HCT116 (cell line): Measurements from ENCODE around the gene RELCH. TPM values are rescaled to one million over a fixed set of nuclear protein-coding genes. Genes with fewer than 3 reads are reported as not detected.

ENCODE experiments used
- ATAC-seq: fragments of 200-7000 bp; cut with Tn5 transposase; 2 replicates; pipeline ENCODE4 v1.9.1; 2020; ENCODE audit warnings: mild to moderate bottlenecking, moderate library complexity
- BruUV-seq: library from RNA; stranded (reverse); fragments of 400-500 nt; replicated peaks from 2 replicates; lab custom pipeline; 2021; lab: Mats Ljungman, UMichigan
- CTCF ChIA-PET: fragments of 300-600 bp; sonication (Branson Sonifier 250); formaldehyde crosslinking; loops from one replicate; lab custom pipeline; 2021; ENCODE audit warnings: antibody characterized with exemption; lab: Charles Lee
- POLR2A ChIA-PET: fragments of 300-600, 350-600 bp; sonication (Branson Sonifier 250); formaldehyde crosslinking; loops from one replicate; lab custom pipeline; 2021; ENCODE audit warnings: antibody characterized with exemption; lab: Charles Lee
- RAD21 ChIA-PET, 2 experiments: fragments of 300-600 bp; sonication (Branson Sonifier 250); formaldehyde crosslinking; loops; one replicate each; lab custom pipeline; 2023; ENCODE audit warnings: low total read pairs in 2 of 2; ENCODE audit not compliant: uncharacterized antibody in 2 of 2, unreplicated experiment in 2 of 2, low non-redundant PET in 1 of 2; lab: Charles Lee
- DNase-seq: peaks from one replicate; pipeline ENCODE4 v3.0.0-alpha.2; 2010; ENCODE audit warnings: low read depth, low spot score
- H2AFZ ChIP-seq: fragments of 200-600 bp; shearing (Covaris generic), sonication (generic); 2 replicates; pipeline ENCODE4 v1.6.1; 2017; ENCODE audit warnings: low read depth, mixed run types, mixed read lengths, antibody characterized with exemption, low read length; ENCODE audit not compliant: poor library complexity, severe bottlenecking
- H3K27ac ChIP-seq: 2 replicates; pipeline ENCODE4 v1.5.1; 2012; ENCODE audit warnings: low read depth, low read length
- H3K27me3 ChIP-seq: fragments of 200-600 bp; sonication (generic); 2 replicates; pipeline ENCODE4 v1.6.1; 2016; ENCODE audit warnings: mixed run types, low read length, mixed read lengths; ENCODE audit not compliant: insufficient read depth
- H3K36me3 ChIP-seq, 2 experiments: fragments of 200-500 bp in 1 of 2; fragments of 200-600 bp in 1 of 2; sonication (Bioruptor generic) in 1 of 2; sonication (generic) in 1 of 2; 2 replicates each; pipeline versions ENCODE4 v1.5.1 to v1.6.1; 2014 to 2016; ENCODE audit warnings: low read length in 2 of 2, inconsistent platforms in 1 of 2, mixed read lengths in 1 of 2, mixed run types in 1 of 2; ENCODE audit not compliant: insufficient read depth in 2 of 2, control insufficient read depth in 1 of 2
- H3K4me1 ChIP-seq, 2 experiments: fragments of 200-600 bp in 1 of 2; sonication (generic) in 1 of 2; 2 replicates each; pipeline versions ENCODE4 v1.5.1 to v1.6.1; 2012 to 2017; ENCODE audit warnings: low read length in 2 of 2, inconsistent platforms in 1 of 2, mild to moderate bottlenecking in 1 of 2, mixed read lengths in 1 of 2, mixed run types in 1 of 2, moderate library complexity in 1 of 2; ENCODE audit not compliant: insufficient read depth in 2 of 2, control insufficient read depth in 1 of 2
- H3K4me2 ChIP-seq: fragments of 200-600 bp; sonication (generic); 2 replicates; pipeline ENCODE4 v1.6.1; 2017; ENCODE audit warnings: mixed run types, low read length, mixed read lengths
- H3K4me3 ChIP-seq, 2 experiments: fragments of 200-600 bp in 1 of 2; sonication (generic) in 1 of 2; replicated peaks in 1 of 2; 2 replicates each; pipeline ENCODE4 v1.5.1; 2011 to 2016; ENCODE audit warnings: low read length in 2 of 2, control low read depth in 1 of 2, low read depth in 1 of 2, mild to moderate bottlenecking in 1 of 2, mixed read lengths in 1 of 2, mixed run types in 1 of 2
- H3K79me2 ChIP-seq: fragments of 200-600 bp; sonication (generic); 2 replicates; pipeline ENCODE4 v1.6.1; 2017; ENCODE audit warnings: mild to moderate bottlenecking, mixed run types, low read length, moderate library complexity, mixed read lengths; ENCODE audit not compliant: insufficient read depth
- H3K9ac ChIP-seq: fragments of 200-600 bp; sonication (generic); 2 replicates; pipeline ENCODE4 v1.6.1; 2016; ENCODE audit warnings: low read length, mixed read lengths
- H3K9me2 ChIP-seq: fragments of 200-600 bp; sonication (generic), shearing (Covaris generic); 2 replicates; pipeline ENCODE4 v1.6.1; 2017; ENCODE audit warnings: mixed run types, mild to moderate bottlenecking, moderate library complexity; ENCODE audit not compliant: insufficient read depth
- H3K9me3 ChIP-seq, 2 experiments: fragments of 200-500 bp in 1 of 2; fragments of 200-600 bp in 1 of 2; sonication (Bioruptor generic) in 1 of 2; sonication (generic) in 1 of 2; 2 replicates each; pipeline ENCODE4 v1.6.1; 2014 to 2017; ENCODE audit warnings: low read length in 2 of 2, mixed read lengths in 2 of 2, inconsistent platforms in 1 of 2, low read depth in 1 of 2, mild to moderate bottlenecking in 1 of 2, mixed run types in 1 of 2, moderate library complexity in 1 of 2; ENCODE audit not compliant: control insufficient read depth in 1 of 2, insufficient read depth in 1 of 2
- H4K20me1 ChIP-seq: fragments of 200-600 bp; sonication (generic), shearing (Covaris generic); 2 replicates; pipeline ENCODE4 v1.6.1; 2017; ENCODE audit warnings: mixed run types, mild to moderate bottlenecking, moderate library complexity; ENCODE audit not compliant: insufficient read depth
- ATF3 ChIP-seq: IDR thresholded peaks from 2 replicates; pipeline ENCODE4 v1.6.1; 2012
- CBX3 ChIP-seq: IDR thresholded peaks from 2 replicates; pipeline ENCODE4 v1.6.1; 2012; ENCODE audit warnings: low read depth
- EGR1 ChIP-seq: IDR thresholded peaks from 2 replicates; pipeline ENCODE4 v1.6.1; 2012; ENCODE audit warnings: low read depth
- ELF1 ChIP-seq: IDR thresholded peaks from 2 replicates; pipeline ENCODE4 v1.6.1; 2012; ENCODE audit warnings: low read depth, borderline replicate concordance
- POLR2AphosphoS5 ChIP-seq: IDR thresholded peaks from 2 replicates; pipeline ENCODE4 v1.6.1; 2011; ENCODE audit warnings: mild to moderate bottlenecking, low read depth, low read length, moderate library complexity
- YY1 ChIP-seq: IDR thresholded peaks from 2 replicates; pipeline ENCODE4 v1.6.1; 2011; ENCODE audit warnings: low read length, low read depth, moderate library complexity, mild to moderate bottlenecking; ENCODE audit not compliant: insufficient replicate concordance; ENCODE audit errors: extremely low read depth
- intact Hi-C: fragments of 100-400 bp; cut with micrococcal nuclease; formaldehyde crosslinking; loops from 2 replicates; pipeline ENCODE4 v1.10.0; 2022
- total RNA-seq: library from RNA; stranded (reverse); gene quantifications from one replicate; pipeline ENCODE4 v1.2.1, GENCODE V29; 2021; ENCODE audit not compliant: unreplicated experiment
- TF ChIP-seq, protein P1 (sequence below): IDR thresholded peaks from 2 replicates; pipeline ENCODE4 v1.6.1; 2012; ENCODE audit warnings: low read depth
- TF ChIP-seq, protein P2 (sequence below): IDR thresholded peaks from 2 replicates; pipeline ENCODE4 v1.6.1; 2011; ENCODE audit warnings: mild to moderate bottlenecking, low read length, moderate library complexity; ENCODE audit not compliant: insufficient replicate concordance; ENCODE audit errors: extremely low read depth

RELCH gene
- total RNA-seq, 1 experiment from 2014 or later = 17.4 TPM

GRCh38 chr18:62280058-62280457, 93.0 kb downstream of the RELCH start:
- no peak overlapping the region for H3K9ac ChIP-seq
- no peak overlapping the region for H3K4me2 ChIP-seq
- CTCF ChIA-PET = no interaction called here
- H3K79me2 ChIP-seq = no peaks in the 10 kb centered on the region
- intact Hi-C loops = no loop called here
- no peak overlapping the region for H2AFZ ChIP-seq
- peaks cover 3 to 4% of the 10 kb centered on the region in 2 experiments; a peak in 2 of 4 replicates for H3K36me3 ChIP-seq
- H3K4me3 ChIP-seq = no peak overlapping the region
- RAD21 ChIA-PET = no interaction called here
- peaks cover 0 to 15% of the 10 kb centered on the region in 2 experiments; a peak in 3 of 4 replicates for H3K4me1 ChIP-seq
- H3K9me2 ChIP-seq = no peaks in the 10 kb centered on the region
- H3K27ac ChIP-seq = no peak overlapping the region
- TF ChIP-seq EGR1 = no peak
- TF ChIP-seq, protein P1, sequence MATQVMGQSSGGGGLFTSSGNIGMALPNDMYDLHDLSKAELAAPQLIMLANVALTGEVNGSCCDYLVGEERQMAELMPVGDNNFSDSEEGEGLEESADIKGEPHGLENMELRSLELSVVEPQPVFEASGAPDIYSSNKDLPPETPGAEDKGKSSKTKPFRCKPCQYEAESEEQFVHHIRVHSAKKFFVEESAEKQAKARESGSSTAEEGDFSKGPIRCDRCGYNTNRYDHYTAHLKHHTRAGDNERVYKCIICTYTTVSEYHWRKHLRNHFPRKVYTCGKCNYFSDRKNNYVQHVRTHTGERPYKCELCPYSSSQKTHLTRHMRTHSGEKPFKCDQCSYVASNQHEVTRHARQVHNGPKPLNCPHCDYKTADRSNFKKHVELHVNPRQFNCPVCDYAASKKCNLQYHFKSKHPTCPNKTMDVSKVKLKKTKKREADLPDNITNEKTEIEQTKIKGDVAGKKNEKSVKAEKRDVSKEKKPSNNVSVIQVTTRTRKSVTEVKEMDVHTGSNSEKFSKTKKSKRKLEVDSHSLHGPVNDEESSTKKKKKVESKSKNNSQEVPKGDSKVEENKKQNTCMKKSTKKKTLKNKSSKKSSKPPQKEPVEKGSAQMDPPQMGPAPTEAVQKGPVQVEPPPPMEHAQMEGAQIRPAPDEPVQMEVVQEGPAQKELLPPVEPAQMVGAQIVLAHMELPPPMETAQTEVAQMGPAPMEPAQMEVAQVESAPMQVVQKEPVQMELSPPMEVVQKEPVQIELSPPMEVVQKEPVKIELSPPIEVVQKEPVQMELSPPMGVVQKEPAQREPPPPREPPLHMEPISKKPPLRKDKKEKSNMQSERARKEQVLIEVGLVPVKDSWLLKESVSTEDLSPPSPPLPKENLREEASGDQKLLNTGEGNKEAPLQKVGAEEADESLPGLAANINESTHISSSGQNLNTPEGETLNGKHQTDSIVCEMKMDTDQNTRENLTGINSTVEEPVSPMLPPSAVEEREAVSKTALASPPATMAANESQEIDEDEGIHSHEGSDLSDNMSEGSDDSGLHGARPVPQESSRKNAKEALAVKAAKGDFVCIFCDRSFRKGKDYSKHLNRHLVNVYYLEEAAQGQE = no peak
- no peak for TF ChIP-seq ELF1
- TF ChIP-seq POLR2AphosphoS5 = no peak
- TF ChIP-seq YY1 = no peak
- TF ChIP-seq ATF3 = no peak
- TF ChIP-seq, protein P2, sequence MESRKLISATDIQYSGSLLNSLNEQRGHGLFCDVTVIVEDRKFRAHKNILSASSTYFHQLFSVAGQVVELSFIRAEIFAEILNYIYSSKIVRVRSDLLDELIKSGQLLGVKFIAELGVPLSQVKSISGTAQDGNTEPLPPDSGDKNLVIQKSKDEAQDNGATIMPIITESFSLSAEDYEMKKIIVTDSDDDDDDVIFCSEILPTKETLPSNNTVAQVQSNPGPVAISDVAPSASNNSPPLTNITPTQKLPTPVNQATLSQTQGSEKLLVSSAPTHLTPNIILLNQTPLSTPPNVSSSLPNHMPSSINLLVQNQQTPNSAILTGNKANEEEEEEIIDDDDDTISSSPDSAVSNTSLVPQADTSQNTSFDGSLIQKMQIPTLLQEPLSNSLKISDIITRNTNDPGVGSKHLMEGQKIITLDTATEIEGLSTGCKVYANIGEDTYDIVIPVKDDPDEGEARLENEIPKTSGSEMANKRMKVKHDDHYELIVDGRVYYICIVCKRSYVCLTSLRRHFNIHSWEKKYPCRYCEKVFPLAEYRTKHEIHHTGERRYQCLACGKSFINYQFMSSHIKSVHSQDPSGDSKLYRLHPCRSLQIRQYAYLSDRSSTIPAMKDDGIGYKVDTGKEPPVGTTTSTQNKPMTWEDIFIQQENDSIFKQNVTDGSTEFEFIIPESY = no peak
- no peak for TF ChIP-seq CBX3
- TF ChIP-seq, all 23 proteins: peak for 0
- Histone ChIP-seq H3K27me3 (no peaks in the 10 kb centered on the region), H4K20me1 (no peaks in the 10 kb centered on the region), H3K9me3 (no peaks in the 10 kb centered on the region)
- POLR2A ChIA-PET = no interaction called here
- no peak for ATAC-seq
- no peak for DNase-seq
- BruUV-seq = no TSS peak
